ENCODE data around the gene CLPTM1L. TPM values are rescaled to one million over a fixed set of nuclear protein-coding genes. Genes with fewer than 3 reads are reported as not detected.
"Not testable (repeated sequence)": the region's sequence is repeated elsewhere in the genome, so short reads cannot be mapped to it uniquely, and the experiment has no call there.

CLPTM1L gene
- total RNA-seq, 1 donor from 2014 or later = 83.2 TPM

DNA sequence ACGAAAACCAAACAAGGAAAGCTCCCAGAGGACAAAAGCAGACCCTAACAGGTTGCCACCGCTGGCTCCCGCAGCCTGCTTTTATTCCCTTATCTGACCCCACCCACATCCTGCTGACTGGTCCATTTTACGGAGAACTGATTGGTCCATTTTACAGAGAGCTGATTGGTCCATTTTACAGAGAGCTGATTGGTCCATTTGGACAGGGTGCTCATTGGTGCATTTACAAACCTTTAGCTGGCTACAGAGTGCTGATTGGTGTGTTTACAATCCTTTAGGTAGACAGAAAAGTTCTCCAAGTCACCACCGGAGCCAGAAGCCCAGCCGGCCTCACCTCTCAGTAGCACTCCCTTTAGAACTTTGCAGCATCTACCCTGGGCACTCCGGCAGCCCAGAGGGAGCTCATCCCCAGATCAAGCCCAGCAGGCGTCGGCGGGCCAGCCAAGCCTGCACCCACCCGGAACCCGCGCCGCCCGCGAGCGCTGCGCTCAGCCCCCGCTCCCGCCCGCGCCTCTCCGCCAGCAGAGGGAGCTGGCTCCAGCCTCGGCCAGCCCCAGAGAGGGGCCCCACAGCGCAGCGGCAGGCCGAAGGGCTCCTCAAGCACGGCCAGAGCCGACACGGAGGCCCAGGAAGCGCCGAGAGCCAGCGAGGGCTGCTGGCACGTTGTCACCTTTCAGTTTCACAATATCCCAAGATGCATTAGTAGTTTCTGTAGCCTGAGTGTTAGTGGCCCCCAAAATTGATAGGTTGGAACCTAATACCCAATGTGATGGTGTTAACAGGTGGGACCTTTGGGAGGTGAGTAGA, 35.3 kb upstream of the CLPTM1L start:
- DNase-seq (ENCODE audit: low spot score) = no peak

DNA sequence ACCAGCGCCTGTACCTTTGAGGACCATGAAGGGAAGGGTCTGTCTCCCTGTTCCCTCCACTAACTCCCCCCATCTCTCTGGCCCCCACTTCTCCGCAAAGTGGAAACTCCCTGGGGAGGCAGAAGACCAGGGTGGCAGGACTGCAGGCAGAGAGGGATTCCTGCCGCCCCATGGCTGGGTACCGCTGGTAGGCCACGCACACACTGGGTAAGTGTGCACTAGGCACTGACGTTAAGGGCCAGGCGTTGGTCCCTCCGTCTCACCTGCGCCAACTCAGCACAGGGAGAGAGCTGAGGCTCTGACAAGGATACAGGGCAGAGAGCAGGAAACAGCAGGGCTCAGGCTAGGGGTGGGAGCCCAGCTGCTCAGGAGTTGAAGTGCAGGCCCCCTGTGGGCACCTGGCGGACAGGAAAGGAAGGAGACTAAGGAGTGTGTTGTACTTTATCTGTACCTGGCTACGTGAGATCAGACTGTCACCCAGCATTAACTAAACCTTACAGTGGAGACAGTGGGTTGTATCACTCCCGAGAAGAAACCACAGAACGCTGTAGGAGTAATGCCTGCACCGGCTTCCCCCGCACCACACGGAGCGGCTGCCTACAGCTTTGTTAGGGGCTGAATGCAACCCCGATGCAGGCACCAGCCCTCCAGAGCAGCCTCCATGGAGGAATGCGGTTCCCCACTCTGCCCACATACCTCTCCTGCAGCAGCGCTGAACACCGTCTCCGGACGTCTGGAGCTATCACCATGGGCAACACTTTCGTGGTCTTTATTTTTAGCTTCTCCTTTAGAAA, 34.2 kb upstream of the CLPTM1L start:
- DNase-seq (ENCODE audit: low spot score) = no peak

DNA sequence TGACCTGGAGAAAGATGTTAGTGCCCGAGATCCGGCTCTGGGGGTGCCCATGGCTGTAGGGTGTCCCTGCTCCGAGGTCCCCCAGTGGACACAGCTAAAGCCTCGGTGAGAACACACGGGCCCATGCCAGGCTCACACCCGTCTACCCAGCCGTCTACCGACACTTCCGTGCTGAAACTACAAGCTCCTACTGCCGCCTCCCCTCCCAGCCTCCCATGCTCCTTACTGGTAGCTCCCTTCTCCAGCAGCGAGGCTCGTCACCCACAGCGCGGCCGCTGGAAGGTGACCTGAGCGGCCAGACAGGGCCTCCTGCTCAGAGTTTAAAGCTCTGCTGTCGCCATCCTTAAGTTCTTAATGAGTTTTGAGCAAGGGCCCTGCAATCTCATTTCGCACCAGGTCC, 33.2 kb upstream of the CLPTM1L start:
- DNase-seq (ENCODE audit: low spot score) = no peak

DNA sequence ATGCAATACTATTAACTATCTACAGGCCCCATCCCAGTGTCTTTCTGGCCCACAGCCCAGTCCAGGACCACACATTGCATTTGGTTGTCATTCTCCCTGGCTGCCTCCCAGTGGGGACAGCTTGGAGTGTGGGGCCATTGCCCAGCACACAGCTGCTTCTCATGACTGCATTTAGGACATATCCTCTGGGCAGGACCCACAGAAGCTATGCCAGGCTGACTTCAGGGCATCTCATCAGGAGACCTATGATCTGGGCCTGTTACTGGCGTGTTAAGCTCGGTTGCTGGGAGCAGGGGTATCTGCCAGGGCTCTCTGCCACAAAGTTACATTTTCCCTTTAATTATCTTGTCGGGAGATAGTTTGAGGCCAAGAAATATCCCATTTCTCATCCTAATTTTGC, 32.1 kb upstream of the CLPTM1L start:
- DNase-seq (ENCODE audit: low spot score) = no peak

DNA sequence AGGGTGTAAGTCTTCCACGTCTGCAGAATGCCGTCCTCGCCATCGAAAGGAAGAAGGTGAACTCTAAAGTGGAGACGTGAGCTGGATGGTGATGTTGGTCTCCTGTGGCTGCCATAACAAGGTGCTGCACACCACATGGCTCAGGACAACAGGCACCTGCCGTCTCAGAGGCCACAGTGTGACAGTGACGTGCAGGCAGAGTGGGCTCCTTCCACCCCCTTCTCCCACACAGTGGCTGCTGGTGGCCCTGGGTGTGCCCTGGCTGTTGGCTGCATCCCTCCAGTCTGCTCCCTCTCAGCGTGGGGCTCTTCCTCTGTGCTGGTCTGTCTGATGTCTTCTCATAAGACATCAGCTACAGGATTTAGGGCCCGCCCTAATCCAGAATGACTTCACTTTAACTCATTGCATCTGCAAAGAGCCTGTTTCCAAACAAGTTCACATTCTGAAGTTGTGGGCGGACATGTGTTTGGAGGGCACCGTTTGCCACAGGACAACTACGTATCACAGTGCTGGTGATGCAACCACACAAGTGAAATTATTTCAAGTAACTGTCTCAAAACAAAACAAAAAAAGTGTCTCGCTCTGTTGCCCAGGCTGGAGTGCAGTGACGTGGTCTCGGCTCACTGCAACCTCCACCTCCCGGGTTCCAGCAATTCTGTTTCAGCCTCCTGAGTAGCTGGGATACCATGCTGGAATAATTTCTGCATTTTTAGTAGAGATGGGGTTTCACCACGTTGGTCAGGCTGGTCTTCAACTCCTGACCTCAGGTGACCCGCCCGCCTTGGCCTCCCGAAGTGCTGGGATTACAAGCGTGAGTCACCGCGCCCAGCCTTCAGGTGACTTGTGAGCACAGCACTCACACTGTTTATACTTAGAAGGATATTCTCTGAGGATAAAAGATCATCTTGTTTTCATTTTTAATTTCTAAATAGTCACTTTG, 31.2 kb upstream of the CLPTM1L start:
- no peak for DNase-seq (ENCODE audit: low spot score)

DNA sequence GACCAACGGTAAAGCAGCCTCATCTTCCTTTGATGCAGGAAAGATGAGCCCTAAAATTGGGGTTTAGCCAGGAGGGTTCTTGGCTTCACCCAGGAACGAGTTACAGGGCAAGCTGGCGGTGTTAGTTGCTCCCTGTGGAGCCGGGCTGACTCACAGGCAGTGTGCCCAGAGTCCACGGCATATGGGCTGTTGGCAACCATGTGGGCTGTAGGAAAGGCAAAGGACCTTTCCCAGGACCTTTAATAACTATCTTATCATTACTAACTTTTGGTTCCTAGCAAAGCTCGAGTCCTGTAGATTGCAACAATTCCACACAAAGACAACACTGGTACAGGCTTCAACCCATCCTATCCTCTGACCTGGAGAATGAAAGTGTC, 29.8 kb upstream of the CLPTM1L start:
- no peak for DNase-seq (ENCODE audit: low spot score)

DNA sequence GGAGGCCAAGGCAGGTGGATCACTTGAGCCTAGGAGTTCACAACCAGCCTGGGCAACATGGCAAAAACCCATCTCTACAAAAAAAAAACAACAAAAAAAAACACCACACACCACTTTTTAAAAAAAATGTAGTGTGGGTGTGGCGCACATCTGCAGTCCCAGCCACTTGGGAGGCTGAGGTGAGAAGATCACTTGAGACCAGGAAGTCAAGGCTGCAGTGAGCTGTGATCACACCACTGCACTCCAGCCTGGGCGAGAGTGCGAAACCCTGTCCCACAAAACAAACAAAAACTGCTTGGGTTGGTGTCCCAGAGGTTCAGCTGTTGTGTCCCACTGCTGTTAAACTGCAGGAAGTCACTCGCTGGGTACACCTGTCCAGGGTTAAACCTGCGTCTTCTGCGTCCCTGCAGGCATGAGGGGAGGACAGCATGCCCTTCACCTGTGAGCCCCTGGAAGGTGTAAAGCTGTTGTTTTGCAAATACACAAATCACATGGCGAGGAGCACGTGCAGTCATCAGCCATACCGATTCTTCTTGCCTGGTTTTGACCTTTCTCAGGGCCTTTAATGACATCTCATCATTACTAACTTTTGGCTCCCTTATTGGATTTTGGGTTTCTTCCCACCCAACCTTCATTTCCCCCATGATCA, 29.3 kb upstream of the CLPTM1L start:
- DNase-seq (ENCODE audit: low spot score) = no peak

DNA sequence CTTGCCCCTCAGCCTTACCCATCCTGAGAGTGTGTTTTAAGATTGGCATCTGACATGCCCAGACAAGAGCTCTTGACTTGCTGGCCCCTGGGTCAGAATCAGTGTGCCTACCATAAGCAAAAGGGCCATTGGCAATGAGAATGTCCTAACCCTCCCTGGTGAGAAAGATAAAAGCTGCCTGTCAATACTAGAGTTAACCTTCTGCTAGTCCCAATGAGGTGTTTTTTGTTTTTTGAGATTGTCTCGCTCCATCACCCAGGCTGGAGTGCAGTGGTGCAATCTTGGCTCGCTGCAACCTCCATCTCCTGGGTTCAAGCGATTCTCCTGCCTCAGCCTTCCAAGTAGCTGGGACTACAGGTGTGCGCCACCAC, 27.1 kb upstream of the CLPTM1L start:
- DNase-seq (ENCODE audit: low spot score) = not testable (repeated sequence)

DNA sequence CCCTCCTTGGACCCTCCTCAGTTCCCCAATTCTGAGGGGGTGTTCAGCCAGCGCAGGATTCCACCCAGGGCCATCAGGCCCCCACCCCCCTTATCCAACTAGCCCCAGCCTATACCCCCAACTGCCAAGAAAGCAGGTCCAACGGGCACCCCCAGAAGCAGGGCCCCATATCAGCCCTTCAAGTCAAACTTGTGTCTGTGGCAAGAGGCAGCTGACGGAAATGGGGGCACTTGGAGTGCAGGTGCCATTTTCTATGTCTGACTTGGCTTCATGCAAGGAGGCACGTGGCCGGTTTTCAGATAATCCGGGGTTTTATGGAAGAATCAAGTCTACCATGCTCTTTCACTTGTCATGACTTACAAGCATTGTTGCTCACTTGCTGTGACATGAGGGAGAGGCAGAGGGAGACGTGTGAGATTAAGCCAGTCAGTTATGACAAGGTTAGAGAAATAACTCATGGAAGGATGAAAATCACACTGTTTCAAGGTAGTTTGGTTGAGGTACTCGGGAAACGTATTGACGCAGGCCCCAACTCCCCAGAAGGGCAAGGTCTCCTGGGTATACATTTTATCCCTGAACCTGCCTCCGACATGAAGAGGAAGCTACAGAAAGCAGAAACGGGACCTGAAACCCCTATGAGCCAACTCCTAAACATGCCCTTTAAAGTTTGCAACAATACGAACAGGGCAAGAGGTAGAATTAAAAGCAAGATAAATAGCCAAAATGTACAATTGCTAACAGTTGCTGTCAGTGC, 26.5 kb upstream of the CLPTM1L start:
- no peak for DNase-seq (ENCODE audit: low spot score)

DNA sequence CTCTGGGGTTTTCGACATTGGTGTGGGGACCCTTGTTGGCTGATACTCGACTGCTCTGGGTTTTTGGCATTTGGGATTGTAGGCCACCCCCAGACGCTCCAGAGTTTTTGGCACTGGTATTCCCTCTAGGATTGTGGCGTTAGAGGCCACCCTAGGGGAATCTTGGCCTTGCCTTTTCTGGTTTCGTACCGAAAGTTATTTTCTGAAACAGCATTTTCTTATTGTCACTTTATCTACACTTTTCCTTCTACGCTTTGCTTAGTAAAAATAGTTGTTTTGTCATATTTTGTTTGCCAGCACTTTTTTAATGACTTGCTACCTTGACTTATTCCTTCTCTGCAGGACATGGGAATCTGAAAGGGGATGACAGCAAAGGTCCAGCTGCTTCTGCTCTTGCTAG, 25.1 kb upstream of the CLPTM1L start:
- DNase-seq (ENCODE audit: low spot score) = no peak

DNA sequence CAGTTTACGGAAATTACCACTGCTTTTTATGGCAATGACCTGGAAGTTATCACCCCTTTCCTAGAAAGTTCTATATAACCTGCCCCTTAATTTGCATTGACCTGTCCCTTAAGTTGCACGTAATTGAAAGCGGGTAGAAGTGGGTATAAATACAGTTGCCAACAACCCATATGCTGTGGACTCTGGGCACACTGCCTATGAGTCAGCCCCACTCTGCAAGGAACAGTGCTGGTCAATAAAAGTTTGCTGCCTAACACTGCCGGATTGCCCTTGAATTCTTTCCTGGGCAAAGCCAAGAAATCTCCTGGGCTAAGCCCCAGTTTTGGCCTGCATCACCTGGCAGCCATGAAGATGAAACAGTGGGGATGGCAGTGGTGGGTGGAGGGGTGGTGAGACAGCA, 23.9 kb upstream of the CLPTM1L start:
- no peak for DNase-seq (ENCODE audit: low spot score)

DNA sequence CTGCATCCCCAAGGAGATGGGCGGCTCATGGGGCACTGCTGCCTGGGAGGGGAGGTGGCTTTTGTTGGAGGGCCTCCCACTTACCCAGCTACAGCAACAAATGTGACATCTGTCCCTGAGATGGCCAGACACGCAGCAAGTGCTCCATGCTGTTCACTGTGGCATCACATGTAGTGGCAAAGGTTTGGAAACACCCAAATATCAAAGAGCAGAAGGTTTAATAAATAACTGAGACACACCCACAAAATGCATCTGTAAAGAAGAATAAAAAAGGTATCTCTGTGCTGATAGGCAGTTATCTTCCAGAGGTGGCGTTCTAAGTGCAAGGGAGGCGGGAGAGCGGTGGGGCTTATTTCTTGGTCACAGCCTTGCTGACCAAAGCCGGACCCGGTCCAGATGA, 23.3 kb upstream of the CLPTM1L start:
- DNase-seq (ENCODE audit: low spot score) = no peak

DNA sequence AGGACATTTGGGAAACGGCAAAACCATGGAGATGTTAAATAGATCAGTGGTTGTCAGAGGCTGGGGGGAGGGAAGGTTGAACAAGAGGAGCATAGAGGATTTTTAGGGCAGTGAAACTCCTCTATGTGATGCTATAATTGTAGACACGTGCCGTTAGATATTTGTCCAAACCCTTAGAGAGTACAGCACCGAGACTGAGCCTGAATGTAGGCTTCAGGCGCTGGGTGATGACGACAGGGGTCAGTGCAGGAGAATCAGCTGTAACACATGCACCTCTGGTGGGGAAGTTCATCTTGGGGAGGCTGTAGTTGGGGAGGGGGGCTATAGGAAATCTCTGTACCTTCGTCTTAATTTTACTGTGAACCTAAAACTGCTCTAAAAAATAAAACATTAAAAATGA, 22.2 kb upstream of the CLPTM1L start:
- DNase-seq (ENCODE audit: low spot score) = no peak

DNA sequence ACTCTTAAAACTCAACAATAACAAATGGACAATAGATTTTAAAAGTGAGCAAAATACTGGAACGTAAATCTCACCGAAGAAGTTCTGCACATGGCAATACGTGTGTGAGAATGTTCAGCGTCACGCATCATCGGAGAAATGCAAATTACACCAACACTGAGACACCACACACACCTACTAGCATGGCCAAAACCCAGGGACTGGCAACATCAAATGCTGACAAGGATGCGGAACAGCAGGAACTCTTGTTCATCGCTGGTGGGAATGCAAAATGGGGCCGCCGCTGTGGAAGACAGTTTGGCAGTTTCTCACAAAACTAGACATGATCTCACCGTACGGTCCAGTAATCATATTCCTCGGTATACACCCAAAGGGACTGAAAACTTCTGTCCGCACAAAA, 21.6 kb upstream of the CLPTM1L start:
- no peak for DNase-seq (ENCODE audit: low spot score)

DNA sequence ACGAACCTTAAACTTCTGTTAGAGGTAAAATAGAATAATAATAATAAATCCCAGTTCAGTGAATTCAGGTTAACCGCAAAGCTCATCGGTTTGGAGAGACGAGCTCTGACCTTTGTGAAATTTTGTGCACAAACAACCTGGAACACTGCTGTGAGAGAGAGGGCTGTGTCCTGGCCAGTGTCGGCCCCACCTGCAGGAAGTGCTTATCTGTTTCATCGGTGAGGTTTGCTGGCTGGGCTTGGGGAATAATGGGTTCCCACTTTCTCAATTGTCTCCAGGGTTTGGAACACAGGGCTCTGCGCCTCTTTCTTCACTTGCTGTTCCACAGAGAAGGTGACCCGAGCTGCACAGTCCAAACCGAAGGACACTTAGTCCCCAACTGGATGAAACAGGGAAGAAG, 19.3 kb upstream of the CLPTM1L start:
- no peak for DNase-seq (ENCODE audit: low spot score)

DNA sequence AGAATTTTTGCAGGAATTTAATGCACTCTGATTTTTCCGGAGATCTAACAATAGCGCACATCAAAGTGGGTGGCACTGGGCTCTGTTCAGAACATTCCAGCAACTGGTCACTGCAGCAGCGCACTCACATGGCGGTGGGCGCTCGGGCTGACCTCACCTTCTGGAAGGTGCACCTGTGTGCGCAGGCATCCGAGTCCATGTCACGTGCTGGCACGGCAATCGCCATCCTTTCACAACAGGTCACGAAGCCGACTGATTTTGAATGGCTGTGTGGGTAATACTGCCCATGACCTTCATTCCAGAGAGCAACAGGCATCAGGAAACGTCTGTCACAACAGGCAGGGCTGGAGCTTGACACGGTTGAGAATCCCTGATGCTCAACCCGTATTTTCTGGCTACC, 18.7 kb upstream of the CLPTM1L start:
- DNase-seq (ENCODE audit: low spot score) = no peak

DNA sequence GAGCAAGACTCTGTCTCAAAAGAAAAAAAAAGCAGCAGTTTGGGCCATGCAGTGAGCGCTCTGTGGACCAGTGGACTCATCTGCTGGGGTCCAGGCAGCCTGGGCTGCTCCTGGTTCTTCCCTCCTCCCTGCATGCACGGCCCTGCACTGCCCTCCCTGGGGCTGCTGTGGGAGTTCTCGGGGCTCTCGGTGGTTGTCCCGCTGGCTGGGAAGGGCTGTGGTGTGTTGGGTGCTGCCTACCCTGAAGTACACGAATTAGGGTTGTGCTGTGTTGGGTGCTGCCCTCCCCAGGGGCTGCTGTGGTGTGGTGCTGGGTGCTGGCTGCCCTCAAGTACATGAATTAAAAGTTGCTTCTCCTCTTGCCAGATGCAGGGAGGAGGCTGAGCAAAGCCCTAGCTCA, 18.3 kb upstream of the CLPTM1L start:
- no peak for DNase-seq (ENCODE audit: low spot score)

DNA sequence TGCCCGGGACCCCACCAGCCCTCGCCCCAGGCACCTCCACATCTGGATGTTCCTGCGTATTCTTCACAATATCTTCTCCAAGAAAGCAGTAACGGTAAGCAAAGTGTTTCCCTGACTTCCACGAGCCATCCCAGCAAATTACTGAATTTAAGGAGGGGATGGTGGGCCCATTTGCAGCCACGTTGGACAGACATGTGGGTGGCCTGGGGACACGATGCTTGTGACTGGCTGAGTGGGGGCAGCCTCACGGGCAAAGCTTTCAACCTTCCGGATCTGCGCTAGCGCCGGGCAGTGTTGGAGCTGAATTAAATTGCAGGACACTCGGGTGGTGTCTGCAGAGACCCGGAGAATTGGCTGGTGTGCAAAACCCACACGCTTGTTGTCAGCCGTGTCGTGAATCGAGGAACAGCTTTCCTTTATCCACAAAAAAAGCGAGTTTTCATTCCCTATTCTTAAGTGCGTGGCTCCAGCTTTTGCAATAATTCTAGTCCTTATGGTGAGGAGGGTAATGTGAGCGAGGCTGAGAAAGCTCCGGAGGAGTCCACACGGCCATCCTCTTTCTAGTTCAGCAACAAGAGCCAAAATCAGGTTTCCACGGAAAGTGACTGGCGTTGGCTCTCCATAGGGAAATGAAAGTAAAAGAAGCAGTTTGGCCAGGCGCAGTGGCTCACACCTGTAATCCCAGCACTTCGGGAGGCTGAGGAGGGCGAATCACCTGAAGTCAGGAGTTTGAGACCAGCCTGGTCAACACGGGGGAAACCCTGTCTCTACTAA, 17.5 kb upstream of the CLPTM1L start:
- no peak for DNase-seq (ENCODE audit: low spot score)

DNA sequence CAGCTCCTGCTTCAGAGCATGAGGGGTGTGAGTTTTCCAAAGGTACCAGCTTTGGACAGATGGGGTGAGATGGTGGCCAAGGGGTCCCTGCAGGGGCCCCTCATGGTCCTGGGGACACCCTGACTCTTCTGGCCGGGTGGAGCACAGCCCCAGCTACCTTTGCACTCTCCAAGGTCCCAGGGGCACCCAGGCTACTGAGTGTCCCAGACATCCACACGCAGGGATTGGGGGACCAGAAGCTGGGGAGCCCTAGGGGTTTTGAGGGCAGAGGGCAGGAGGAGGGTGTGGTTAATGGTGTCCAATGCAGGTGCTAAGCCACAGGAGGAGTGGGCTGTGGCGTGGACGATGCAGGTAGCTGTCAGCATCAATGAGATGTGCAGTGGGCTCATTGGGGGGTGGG, 16.0 kb upstream of the CLPTM1L start:
- DNase-seq (ENCODE audit: low spot score) = no peak

DNA sequence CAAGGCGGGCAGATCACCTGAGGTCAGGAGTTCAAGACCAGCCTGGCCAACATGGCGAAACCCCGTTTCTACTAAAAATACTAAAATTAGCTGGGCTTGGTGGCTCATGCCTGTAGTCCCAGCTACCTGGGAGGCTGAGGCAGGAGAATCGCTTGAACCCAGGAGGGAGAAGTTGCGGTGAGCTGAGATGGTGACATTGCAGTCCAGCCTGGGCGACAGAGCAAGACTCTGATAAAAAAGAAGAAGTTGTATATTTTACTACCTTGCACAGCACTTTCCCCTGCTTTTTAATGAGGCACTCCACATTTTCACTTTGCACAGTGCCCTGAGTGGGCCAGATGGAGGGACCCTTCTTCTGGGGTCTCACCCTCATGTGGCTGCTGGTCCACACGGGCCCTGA, 15.5 kb upstream of the CLPTM1L start:
- not testable (repeated sequence) for DNase-seq (ENCODE audit: low spot score)
